GM08714 (cell line): Measurements from ENCODE around the gene ITPRID2.

Source experiments
- H3K4me3 ChIP-seq: fragments of 200-500 bp; sonication (Bioruptor generic); 2 replicates; pipeline ENCODE4 v1.5.1; 2014; ENCODE audit warnings: mild to moderate bottlenecking, low read length, inconsistent platforms
- ZNF274 ChIP-seq: IDR thresholded peaks from 2 replicates; pipeline ENCODE4 v1.6.1; 2012; ENCODE audit warnings: mild to moderate bottlenecking, low read depth, low read length

The ITPRID2 gene

GRCh38 chr2:181891258-181891965, at the start of gene ITPRID2:
Gene ITPRID2, plus strand, starts transcription at chr2:181891730. Its CDS starts 337 bp downstream, at chr2:181892067.
- TF ChIP-seq ZNF274, result no peak
- peak within 1 kb of the TSS; percentile 77 for H3K4me3 ChIP-seq

- TF ChIP-seq ZNF274, result no peak
- H3K4me3 ChIP-seq, result no peak overlapping the region
Observed at GRCh38 chr2:181844551-181845290, 46.8 kb upstream of the ITPRID2 start.

- no peak overlapping the region for H3K4me3 ChIP-seq
- TF ChIP-seq ZNF274, result no peak
Observed at GRCh38 chr2:181846399-181847197, 44.9 kb upstream of the ITPRID2 start.

- no peak for TF ChIP-seq ZNF274
- no peak overlapping the region for H3K4me3 ChIP-seq
Observed at GRCh38 chr2:181847198-181847556, 44.4 kb upstream of the ITPRID2 start.

- TF ChIP-seq ZNF274, result no peak
- no peak overlapping the region for H3K4me3 ChIP-seq
Observed at GRCh38 chr2:181847702-181848101, 43.8 kb upstream of the ITPRID2 start.

GRCh38 chr2:181848261-181848886, 43.2 kb upstream of the ITPRID2 start:
- no peak overlapping the region for H3K4me3 ChIP-seq
- no peak for TF ChIP-seq ZNF274

GRCh38 chr2:181849601-181850000, 41.9 kb upstream of the ITPRID2 start:
- no peak overlapping the region for H3K4me3 ChIP-seq
- TF ChIP-seq ZNF274, result no peak

GRCh38 chr2:181850936-181851560, 40.5 kb upstream of the ITPRID2 start:
- no peak overlapping the region for H3K4me3 ChIP-seq
- TF ChIP-seq ZNF274, result no peak

GRCh38 chr2:181851726-181852125, 39.8 kb upstream of the ITPRID2 start:
- H3K4me3 ChIP-seq, result no peak overlapping the region
- no peak for TF ChIP-seq ZNF274

- no peak for TF ChIP-seq ZNF274
- no peak overlapping the region for H3K4me3 ChIP-seq
Observed at GRCh38 chr2:181853696-181854095, 37.8 kb upstream of the ITPRID2 start.

GRCh38 chr2:181857483-181857882, 34.0 kb upstream of the ITPRID2 start:
- TF ChIP-seq ZNF274, result no peak

GRCh38 chr2:181858600-181858999, 32.9 kb upstream of the ITPRID2 start:
- no peak for TF ChIP-seq ZNF274
- no peak overlapping the region for H3K4me3 ChIP-seq

More at GRCh38 chr2:181857483-181857882, 34.0 kb upstream of the ITPRID2 start:
- no peak overlapping the region for H3K4me3 ChIP-seq

GRCh38 chr2:181859123-181859522, 32.4 kb upstream of the ITPRID2 start:
- H3K4me3 ChIP-seq, result no peak overlapping the region
- no peak for TF ChIP-seq ZNF274

GRCh38 chr2:181859803-181860202, 31.7 kb upstream of the ITPRID2 start:
- TF ChIP-seq ZNF274, result no peak

More at GRCh38 chr2:181859803-181860202, 31.7 kb upstream of the ITPRID2 start:
- no peak overlapping the region for H3K4me3 ChIP-seq
